Astrocyte (in vitro differentiated cells and primary cell): Measurements from ENCODE around the gene FHL2.

Experiments used
- CTCF ChIP-seq: IDR thresholded peaks from 2 replicates; pipeline ENCODE4 v1.5.1; 2011; ENCODE audit warnings: low read depth, mild to moderate bottlenecking, inconsistent platforms, low read length, moderate library complexity; ENCODE audit not compliant: insufficient read depth
- EZH2 ChIP-seq: IDR thresholded peaks from 2 replicates; pipeline ENCODE4 v1.6.1; 2012; ENCODE audit warnings: mild to moderate bottlenecking, low read length, inconsistent platforms; ENCODE audit not compliant: insufficient read depth

GRCh38 chr2:105387225-105387624 lies 11.6 kb downstream of the FHL2 start:
- TF ChIP-seq CTCF, result no peak
- no peak for TF ChIP-seq EZH2
